Testis (tissue), 3 donors: ENCODE data around the gene VPS26A. TPM values are rescaled to one million over a fixed set of nuclear protein-coding genes. Genes with fewer than 3 reads are reported as not detected.

Experiments
- DNase-seq: peaks from one replicate; pipeline ENCODE4 v3.0.0-alpha.2; 2019
- H3K27ac ChIP-seq, 2 donors: fragments of 200-600 bp; sonication (generic); one replicate each; pipeline ENCODE4 v1.5.1; 2019
- H3K27me3 ChIP-seq: fragments of 200-600 bp; sonication (generic); one replicate; pipeline ENCODE4 v1.5.1; 2019
- H3K36me3 ChIP-seq: fragments of 200-600 bp; sonication (generic); one replicate; pipeline ENCODE4 v1.5.1; 2017; ENCODE audit warnings: low read depth; ENCODE audit errors: missing control alignments
- H3K4me1 ChIP-seq: fragments of 200-600 bp; sonication (generic); one replicate; pipeline ENCODE4 v1.5.1; 2019
- H3K4me3 ChIP-seq, 2 donors: fragments of 200-600 bp; sonication (generic); one replicate each; pipeline ENCODE4 v1.5.1; 2017 to 2019
- H3K9me3 ChIP-seq: fragments of 200-600 bp; sonication (generic); one replicate; pipeline ENCODE4 v1.5.1; 2017
- CTCF ChIP-seq, 3 experiments: fragments of 450-650 bp in 2 of 3; fragments of 200-600 bp in 1 of 3; sonication (generic) in 1 of 3; IDR thresholded peaks; one replicate each; pipeline ENCODE4 v1.5.1; 2016 to 2019; ENCODE audit warnings: antibody characterized with exemption in 3 of 3, mild to moderate bottlenecking in 2 of 3, moderate library complexity in 1 of 3
- POLR2A ChIP-seq: fragments of 450-650 bp; IDR thresholded peaks from one replicate; pipeline ENCODE4 v1.6.1; 2017; ENCODE audit warnings: antibody characterized with exemption, mild to moderate bottlenecking, moderate library complexity
- WGBS, 2 donors: methylation state at CpG; one replicate each; pipeline ENCODE4 v1.1.5; 2018; 5-methylcytosine and 5-hydroxymethylcytosine counted together
- intact Hi-C: fragments of 100-400 bp; cut with DNase I; formaldehyde crosslinking; loops from one replicate; pipeline ENCODE4 v1.15.1; 2023; ENCODE audit warnings: low total_unique reads
- polyA plus RNA-seq: library from polyadenylated mRNA; stranded (reverse); fragments of 350-450 nt; fragmentation: Illumina TruSeq; extraction: RNeasy Lipid Tissue Mini Kit (QIAGEN cat#74804); gene quantifications from one replicate; pipeline ENCODE4 v1.2.3, GENCODE V29; 2014; ENCODE audit warnings: low read depth, low replicate concordance; ENCODE audit not compliant: insufficient read depth
- total RNA-seq, 2 donors: library from RNA; depleted of rRNA; stranded (reverse); fragments of >200 nt; gene quantifications; one replicate each; pipeline ENCODE4 v1.2.3, GENCODE V29; 2016

Gene VPS26A
- total and polyA plus RNA-seq, 3 donors from 2014 or later: 53.6 to 65.0 (median 59.8) TPM

- no peaks in the 10 kb centered on the region for H3K27me3 ChIP-seq
- no peaks in the 10 kb centered on the region for H3K9me3 ChIP-seq
- H3K4me3 ChIP-seq: no peak overlapping the region
- WGBS, 2 donors: 77 to 97% methylated on average over 1 of the region's 1 CpG
- H3K36me3 ChIP-seq: no peaks in the 10 kb centered on the region
- H3K4me1 ChIP-seq: peaks cover 6% of the 10 kb centered on the region
- intact Hi-C loops: no loop called here
- no peak for DNase-seq
- no peak overlapping the region for H3K27ac ChIP-seq
- no peak for TF ChIP-seq POLR2A
- no peak for TF ChIP-seq CTCF (IDR thresholded peaks at IDR 0.05)
Measured at GRCh38 chr10:69145329-69145728, 21.4 kb downstream of the VPS26A start.

DNA sequence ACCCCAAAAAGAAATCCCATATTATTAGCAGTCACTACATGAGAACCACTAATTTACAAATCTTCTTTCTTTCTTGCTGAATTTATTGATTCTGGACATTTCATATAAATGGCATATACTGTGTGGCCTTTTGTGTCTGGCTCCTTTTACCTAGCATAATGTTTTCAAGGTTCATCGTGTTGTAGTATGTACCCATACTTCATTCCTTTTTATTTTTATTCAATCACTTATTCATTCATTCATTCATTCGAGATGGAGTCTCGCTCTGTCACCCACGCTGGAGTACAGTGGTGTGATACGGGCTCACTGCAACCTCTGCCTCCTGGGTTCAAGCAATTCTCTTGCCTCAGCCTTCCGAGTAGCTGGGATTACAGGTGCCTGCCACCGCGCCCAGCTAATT is 21.9 kb downstream of the VPS26A start:
- Histone ChIP-seq H3K4me1 (peaks cover under 1% of the 10 kb centered on the region), H3K27ac (no peak overlapping the region), H3K9me3 (no peaks in the 10 kb centered on the region), H3K36me3 (no peaks in the 10 kb centered on the region), H3K4me3 (no peak overlapping the region), H3K27me3 (no peaks in the 10 kb centered on the region)
- intact Hi-C loops: no loop called here
- TF ChIP-seq CTCF (IDR thresholded peaks at IDR 0.05) (no peak), POLR2A (no peak)
- DNase-seq: no peak
- 95% methylated on average over 8 of the region's 8 CpGs for WGBS, 2 donors

DNA sequence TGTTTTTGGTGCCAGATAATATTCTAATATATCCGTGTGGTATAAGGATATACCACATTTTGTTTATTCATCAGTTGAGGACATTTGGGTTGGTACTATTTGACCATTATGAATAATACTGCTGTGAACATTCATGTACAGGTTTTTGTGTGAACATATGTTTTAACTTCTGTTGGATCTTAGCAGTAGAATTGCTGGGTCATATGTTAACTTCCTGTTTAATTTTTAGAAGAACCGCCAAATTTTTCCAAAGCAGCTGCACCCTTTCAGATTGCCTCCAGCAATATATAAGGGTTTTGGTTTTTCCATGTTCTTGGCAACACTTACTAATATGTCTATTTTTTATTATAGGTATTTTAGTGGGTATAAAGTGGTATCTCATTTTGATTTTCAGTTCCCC is 22.8 kb downstream of the VPS26A start:
- Histone ChIP-seq H3K4me3 (no peak overlapping the region), H3K36me3 (no peaks in the 10 kb centered on the region), H3K9me3 (no peaks in the 10 kb centered on the region), H3K27me3 (no peaks in the 10 kb centered on the region), H3K27ac (no peak overlapping the region), H3K4me1 (no peaks in the 10 kb centered on the region)
- intact Hi-C loops: no loop called here
- DNase-seq: no peak
- 65 to 74% methylated on average over 2 of the region's 2 CpGs for WGBS, 2 donors
- TF ChIP-seq CTCF (IDR thresholded peaks at IDR 0.05): no peak
- no peak for TF ChIP-seq POLR2A

DNA sequence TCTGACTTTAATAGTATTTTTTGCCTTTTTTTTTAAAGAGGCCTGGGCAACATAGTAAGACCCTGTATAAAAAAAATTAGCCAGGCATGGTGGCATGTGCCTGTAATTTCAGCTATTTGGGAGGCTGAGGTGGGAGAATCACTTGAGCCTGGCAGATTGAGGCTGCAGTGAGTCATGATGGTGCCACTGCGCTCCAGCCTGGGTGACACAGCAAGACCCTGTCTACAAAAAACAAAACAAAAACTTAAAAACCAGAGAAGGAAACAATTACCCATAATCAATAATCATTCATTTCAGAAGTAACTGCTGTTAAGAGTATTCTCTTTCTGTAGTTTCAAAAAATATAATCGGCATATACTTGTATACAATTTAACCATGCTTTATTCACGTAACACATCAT is 28.0 kb downstream of the VPS26A start:
- no peak overlapping the region for H3K4me3 ChIP-seq
- no peak overlapping the region for H3K27ac ChIP-seq
- intact Hi-C loops: no loop called here
- no peaks in the 10 kb centered on the region for H3K4me1 ChIP-seq
- TF ChIP-seq POLR2A: no peak
- 95% methylated on average over 3 of the region's 3 CpGs for WGBS, 2 donors
- no peaks in the 10 kb centered on the region for H3K36me3 ChIP-seq
- H3K9me3 ChIP-seq: no peaks in the 10 kb centered on the region
- no peak for DNase-seq
- no peaks in the 10 kb centered on the region for H3K27me3 ChIP-seq

DNA sequence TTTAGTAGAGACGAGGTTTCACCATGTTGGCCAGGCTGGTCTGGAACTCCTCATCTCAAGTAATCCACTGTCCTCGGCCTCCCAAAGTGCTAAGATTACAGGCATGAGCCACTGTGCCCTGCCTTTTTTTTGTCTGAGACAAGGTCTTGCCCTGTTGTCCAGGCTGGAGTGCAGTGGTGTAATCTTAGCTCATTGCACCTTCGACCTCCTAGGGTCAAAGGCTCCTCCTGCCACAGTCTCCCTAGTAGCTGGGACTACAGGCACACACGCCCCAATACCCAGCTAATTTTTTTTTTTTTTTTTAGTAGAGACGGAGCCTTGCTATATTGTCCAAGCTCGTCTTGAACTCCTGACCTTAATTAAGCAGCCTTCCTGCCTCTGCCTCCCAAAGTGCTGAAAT is 29.2 kb downstream of the VPS26A start:
- H3K4me3 ChIP-seq: no peak overlapping the region
- H3K9me3 ChIP-seq: no peaks in the 10 kb centered on the region
- intact Hi-C loops: no loop called here
- DNase-seq: no peak
- no peak overlapping the region for H3K27ac ChIP-seq
- no peaks in the 10 kb centered on the region for H3K36me3 ChIP-seq
- WGBS, 2 donors: 91% methylated on average over 6 of the region's 6 CpGs
- no peaks in the 10 kb centered on the region for H3K4me1 ChIP-seq
- H3K27me3 ChIP-seq: no peaks in the 10 kb centered on the region
- TF ChIP-seq POLR2A (no peak), CTCF (IDR thresholded peaks at IDR 0.05) (no peak)
